B cell (primary cell): ENCODE measurements around the gene MMP26. TPM values are rescaled to one million over a fixed set of nuclear protein-coding genes. Genes with fewer than 3 reads are reported as not detected.

ENCODE experiments used
- ATAC-seq: fragments of 200-7000 bp; cut with Tn5 transposase; one replicate; pipeline ENCODE4 v1.10.0; 2021; ENCODE audit warnings: low read depth, mild to moderate bottlenecking, moderate number of reproducible peaks, moderate library complexity
- CTCF ChIA-PET: fragments of 350-600 bp; sonication (Branson Sonifier 250); formaldehyde crosslinking; loops from one replicate; lab custom pipeline; 2021; ENCODE audit warnings: antibody characterized with exemption, inconsistent platforms; lab: Charles Lee
- POLR2A ChIA-PET: fragments of 350-600 bp; sonication (Branson Sonifier 250); formaldehyde crosslinking; loops from one replicate; lab custom pipeline; 2021; ENCODE audit warnings: antibody characterized with exemption; lab: Charles Lee
- DNase-seq: peaks from one replicate; pipeline ENCODE4 v3.0.0; 2013
- H2AFZ ChIP-seq: 2 replicates; pipeline ENCODE4 v1.6.1; 2012; ENCODE audit warnings: mild to moderate bottlenecking, low read depth, low read length; ENCODE audit not compliant: insufficient read depth, poor library complexity, severe bottlenecking
- H3K27ac ChIP-seq, 2 donors: 1 replicate in 1 of 2; 2 replicates in 1 of 2; pipeline ENCODE4 v1.5.1; 2012 to 2013; ENCODE audit warnings: low read length in 2 of 2, mild to moderate bottlenecking in 2 of 2, moderate library complexity in 1 of 2
- H3K27me3 ChIP-seq, 4 experiments: fragments of 200-600 bp in 1 of 4; sonication (generic) in 1 of 4; replicated peaks in 1 of 4; 1 replicate in 2 of 4; 2 replicates in 2 of 4; pipeline versions ENCODE4 v1.6.1 to v1.7.0; 2013 to 2016; ENCODE audit warnings: low read length in 3 of 4, mild to moderate bottlenecking in 2 of 4, mixed read lengths in 1 of 4, moderate library complexity in 1 of 4; ENCODE audit not compliant: insufficient read depth in 4 of 4, control insufficient read depth in 3 of 4; ENCODE audit errors: control extremely low read depth in 1 of 4
- H3K36me3 ChIP-seq, 2 experiments: replicated peaks in 1 of 2; 1 replicate in 1 of 2; 2 replicates in 1 of 2; pipeline versions ENCODE4 v1.6.1 to v1.7.1; 2013; ENCODE audit warnings: low read length in 1 of 2; ENCODE audit not compliant: insufficient read depth in 2 of 2, control insufficient read depth in 1 of 2; ENCODE audit errors: control extremely low read depth in 1 of 2, extremely low read depth in 1 of 2
- H3K4me1 ChIP-seq, 2 donors: fragments of 200-600 bp in 1 of 2; sonication (generic) in 1 of 2; 1 replicate in 1 of 2; 2 replicates in 1 of 2; pipeline versions ENCODE4 v1.5.1 to v1.6.1; 2013 to 2017; ENCODE audit warnings: low read length in 2 of 2; ENCODE audit not compliant: control insufficient read depth in 2 of 2, insufficient read depth in 2 of 2
- H3K4me2 ChIP-seq: replicated peaks from 2 replicates; pipeline ENCODE3; 2012; ENCODE audit warnings: mild to moderate bottlenecking, low read depth, low read length; ENCODE audit not compliant: poor library complexity, severe bottlenecking
- H3K4me3 ChIP-seq, 5 experiments: fragments of 200-600 bp in 1 of 5; sonication (generic) in 1 of 5; 1 replicate in 3 of 5; 2 replicates in 2 of 5; pipeline versions ENCODE4 v1.5.1 to v1.7.0; 2011 to 2016; ENCODE audit warnings: low read length in 4 of 5, mild to moderate bottlenecking in 4 of 5, low read depth in 2 of 5, control low read depth in 1 of 5, moderate library complexity in 1 of 5; ENCODE audit not compliant: insufficient read depth in 1 of 5; ENCODE audit errors: control extremely low read depth in 1 of 5, extremely low read depth in 1 of 5
- H3K79me2 ChIP-seq: fragments of 200-600 bp; sonication (generic); one replicate; pipeline ENCODE4 v1.6.0; 2016; ENCODE audit warnings: low read length; ENCODE audit not compliant: control insufficient read depth, insufficient read depth
- H3K9ac ChIP-seq: fragments of 200-600 bp; sonication (generic); 2 replicates; pipeline ENCODE4 v1.6.1; 2017; ENCODE audit warnings: mild to moderate bottlenecking, low read length, moderate library complexity
- H3K9me3 ChIP-seq, 3 donors: one replicate each; pipeline versions ENCODE4 v1.6.1 to v1.7.1; 2013; ENCODE audit warnings: low read length in 2 of 3; ENCODE audit not compliant: control insufficient read depth in 2 of 3, insufficient read depth in 1 of 3; ENCODE audit errors: control extremely low read depth in 1 of 3
- H4K20me1 ChIP-seq: 2 replicates; pipeline ENCODE4 v1.6.0; 2012; ENCODE audit warnings: mild to moderate bottlenecking, low read length; ENCODE audit not compliant: insufficient read depth, control insufficient read depth, poor library complexity, severe bottlenecking
- H3K27ac Mint-ChIP-seq: one replicate; pipeline ENCODE4 v1.8.0; 2021; ENCODE audit warnings: mixed read lengths
- H3K27me3 Mint-ChIP-seq: one replicate; pipeline ENCODE4 v1.8.0; 2021; ENCODE audit warnings: mixed read lengths
- H3K4me1 Mint-ChIP-seq: one replicate; pipeline ENCODE4 v1.8.0; 2021; ENCODE audit warnings: mixed read lengths
- H3K4me3 Mint-ChIP-seq: one replicate; pipeline ENCODE4 v1.8.0; 2021; ENCODE audit warnings: mixed read lengths
- H3K9me3 Mint-ChIP-seq: one replicate; pipeline ENCODE4 v1.8.0; 2022; ENCODE audit warnings: mixed read lengths; ENCODE audit not compliant: insufficient read depth
- CTCF ChIP-seq: fragments of 200-600 bp; IDR thresholded peaks from one replicate; pipeline ENCODE4 v1.8.0; 2022; ENCODE audit warnings: antibody characterized with exemption, mild to moderate bottlenecking
- EZH2 ChIP-seq: IDR thresholded peaks from 2 replicates; pipeline ENCODE4 v1.6.1; 2012; ENCODE audit warnings: borderline replicate concordance, low read depth, mild to moderate bottlenecking, moderate library complexity, low read length; ENCODE audit not compliant: insufficient read depth, poor library complexity, severe bottlenecking
- WGBS: methylation state at CpG from one replicate; pipeline ENCODE4 v1.1.5; 2013; ENCODE audit warnings: missing lambda C conversion rate; ENCODE audit not compliant: insufficient coverage; 5-methylcytosine and 5-hydroxymethylcytosine counted together
- intact Hi-C: fragments of 100-400 bp; cut with micrococcal nuclease; formaldehyde crosslinking; loops from one replicate; pipeline ENCODE4 v1.10.0; 2022
- polyA plus RNA-seq: library from polyadenylated mRNA; depleted of rRNA; stranded (reverse); fragments of >200 nt; gene quantifications from 2 replicates; pipeline ENCODE4 v1.2.3, GENCODE V29; 2012
- total RNA-seq, 2 donors: library from RNA; stranded (reverse); fragments of 120-200 nt in 1 of 2; gene quantifications; 1 replicate in 1 of 2; 2 replicates in 1 of 2; pipeline versions ENCODE4 v1.2.3 to v1.2.4, GENCODE V29; 2013 to 2022

Gene MMP26
- total and polyA plus RNA-seq, 2 donors (not counting 1 experiment from before 2014, with no cell fraction given) = not detected

- intact Hi-C loops = no loop called here
- Histone ChIP-seq H3K4me2 (no peak overlapping the region), H2AFZ (no peak overlapping the region), H3K27me3 (peaks cover 0 to 3% (median 1%) of the 10 kb centered on the region in 4 experiments), H3K9me3 (peaks cover 0 to 3% (median 0%) of the 10 kb centered on the region in 3 donors), H3K27ac (no peak overlapping the region), H3K4me3 (no peak overlapping the region), H3K36me3 (no peaks in the 10 kb centered on the region), H4K20me1 (no peaks in the 10 kb centered on the region), H3K4me1 (no peaks in the 10 kb centered on the region), H3K9ac (no peak overlapping the region), H3K79me2 (no peaks in the 10 kb centered on the region)
- Mint-ChIP-seq H3K9me3 (no peaks in the 10 kb centered on the region), H3K4me1 (no peaks in the 10 kb centered on the region), H3K27ac (no peak overlapping the region), H3K27me3 (peaks cover 17% of the 10 kb centered on the region), H3K4me3 (no peak overlapping the region)
- TF ChIP-seq EZH2 (no peak), CTCF (no peak)
- WGBS = 0% methylated on average over 1 of the region's 3 CpGs
- ChIA-PET POLR2A (no interaction called here), CTCF (no interaction called here)
- ATAC-seq = no peak
- no peak for DNase-seq
Observed at GRCh38 chr11:4680341-4680740, 24.2 kb upstream of the MMP26 start.

- H3K4me1 Mint-ChIP-seq = no peaks in the 10 kb centered on the region
- ChIA-PET CTCF (interaction anchor here (0.8 kb wide), 1 partner anchor 45 kb away, joined by 3 read pairs; the partner anchor contains the start of gene OR51D1), POLR2A (no interaction called here)
- H3K36me3 ChIP-seq = no peaks in the 10 kb centered on the region
- no peak overlapping the region for H3K27ac Mint-ChIP-seq
- no peak overlapping the region for H3K4me3 Mint-ChIP-seq
- H3K9me3 ChIP-seq = peaks cover 0 to 3% (median 0%) of the 10 kb centered on the region in 3 donors
- no peak for ATAC-seq
- no peaks in the 10 kb centered on the region for H3K4me1 ChIP-seq
- no peak overlapping the region for H3K27ac ChIP-seq
- no peak overlapping the region for H3K4me3 ChIP-seq
- intact Hi-C loops = no loop called here
- H3K27me3 ChIP-seq = peaks cover 0 to 3% (median 1%) of the 10 kb centered on the region in 4 experiments
- TF ChIP-seq EZH2 = no peak
- TF ChIP-seq CTCF = no peak
- H3K79me2 ChIP-seq = no peaks in the 10 kb centered on the region
- no peak overlapping the region for H2AFZ ChIP-seq
- no peak overlapping the region for H3K4me2 ChIP-seq
- H3K9me3 Mint-ChIP-seq = no peaks in the 10 kb centered on the region
- H3K9ac ChIP-seq = no peak overlapping the region
- no CpG with 5 or more reads among the region's 2 CpGs for WGBS
- H3K27me3 Mint-ChIP-seq = peaks cover 8% of the 10 kb centered on the region
- no peaks in the 10 kb centered on the region for H4K20me1 ChIP-seq
- DNase-seq = no peak
Observed at GRCh38 chr11:4682623-4683419, 21.8 kb upstream of the MMP26 start.
